ENCODE results near the gene SOX13. TPM values are rescaled to one million over a fixed set of nuclear protein-coding genes. Genes with fewer than 3 reads are reported as not detected.

The SOX13 gene
- total and polyA plus RNA-seq, 2 of the 4 experiments (the other 2 are of a cell fraction), result 0.54 to 3.5 TPM

DNA sequence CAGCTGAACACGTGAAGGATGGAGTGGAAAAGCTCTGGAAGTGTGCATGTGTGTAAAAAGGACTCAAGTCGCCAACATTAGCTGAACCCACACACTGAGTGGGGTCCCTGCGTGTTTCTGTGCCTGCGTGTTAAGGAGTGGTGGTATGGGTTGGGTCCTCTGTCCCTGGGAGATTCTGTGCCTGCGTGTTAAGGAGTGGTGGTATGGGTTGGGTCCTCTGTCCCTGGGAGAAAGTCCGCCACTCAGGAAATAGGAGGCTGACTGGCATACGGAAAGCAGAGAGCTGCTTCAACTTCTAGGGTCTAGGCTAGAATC, 7.0 kb upstream of the SOX13 start:
- Histone ChIP-seq H4K5ac (ENCODE audit: low read depth, low read length) (no peak overlapping the region), H2AK5ac (ENCODE audit: low read depth, low read length) (no peak overlapping the region), H4K20me1 (ENCODE audit: insufficient read depth, low read length) (no peaks in the 10 kb centered on the region), H3K56ac (ENCODE audit: extremely low read depth, insufficient read depth, low read length) (no peak overlapping the region), H3K9me1 (ENCODE audit: insufficient read depth, low read length) (no peaks in the 10 kb centered on the region), H2AFZ (replicated peaks; ENCODE audit: low read length, poor library complexity) (no peak overlapping the region), H2BK15ac (ENCODE audit: low read depth, low read length) (no peak overlapping the region), H3K14ac (replicated peaks; ENCODE audit: low read depth, low read length) (no peak overlapping the region), H3K4me1 (ENCODE audit: control insufficient read depth, insufficient read depth, low read length) (no peaks in the 10 kb centered on the region), H3K4me2 (ENCODE audit: low read depth, low read length) (no peak overlapping the region), H2BK5ac (ENCODE audit: low read depth, low read length, poor library complexity, severe bottlenecking) (no peak overlapping the region), H3K18ac (ENCODE audit: low read depth, low read length) (no peak overlapping the region), H4K91ac (ENCODE audit: insufficient read depth, low read depth, low read length) (no peak overlapping the region), H3K36me3 (ENCODE audit: control insufficient read depth, insufficient read depth, low read length) (no peaks in the 10 kb centered on the region), H3K27me3 (ENCODE audit: control insufficient read depth, insufficient read depth, low read length) (peaks cover 5% of the 10 kb centered on the region), H3K4ac (ENCODE audit: low read depth, low read length) (no peak overlapping the region), H2BK120ac (ENCODE audit: low read depth, low read length) (no peak overlapping the region), H2BK20ac (ENCODE audit: low read depth, low read length) (no peak overlapping the region), H4K8ac (ENCODE audit: low read depth in 2 of 2, low read length in 2 of 2) (no peak overlapping the region), H3K79me1 (ENCODE audit: low read depth in 1 of 2, low read length in 2 of 2) (no peaks in the 10 kb centered on the region), H2AK9ac (replicated peaks; ENCODE audit: low read depth, low read length, poor library complexity) (no peak overlapping the region), H3K23ac (ENCODE audit: low read depth, low read length) (no peak overlapping the region), H3K27ac (ENCODE audit: insufficient read depth, low read length) (no peak overlapping the region), H3K9ac (ENCODE audit: low read depth, low read length) (no peak overlapping the region), H3K4me3 (ENCODE audit: insufficient read depth, low read depth, low read length) (no peak overlapping the region), H3K9me3 (ENCODE audit: control insufficient read depth, insufficient read depth, low read length) (no peaks in the 10 kb centered on the region)
- in situ Hi-C loops (cut with MboI; ENCODE audit: low sequenced_read_pairs), result no loop called here
- intact Hi-C loops (cut with micrococcal nuclease), result no loop called here
- ChIA-PET POLR2A (ENCODE audit: unreplicated experiment) (no interaction called here), CTCF (interaction anchor here (0.5 kb wide), 1 partner anchor 152 kb away, joined by 4 read pairs; no protein-coding TSS in a partner anchor)
- DNase-seq (no peak), ATAC-seq (ENCODE audit: low read depth) (no peak)
- no peak for TF ChIP-seq MXI1 (IDR thresholded peaks at IDR 0.05; ENCODE audit: borderline replicate concordance, low read depth, low read length)
- no peak for TF ChIP-seq CEBPB (IDR thresholded peaks at IDR 0.05; ENCODE audit: low read depth, low read length)
- no peak for TF ChIP-seq NFE2L2 (IDR thresholded peaks at IDR 0.05; ENCODE audit: low read depth, low read length)
- no peak for TF ChIP-seq BHLHE40 (IDR thresholded peaks at IDR 0.05; ENCODE audit: low read depth, low read length)
- TF ChIP-seq, protein P1, sequence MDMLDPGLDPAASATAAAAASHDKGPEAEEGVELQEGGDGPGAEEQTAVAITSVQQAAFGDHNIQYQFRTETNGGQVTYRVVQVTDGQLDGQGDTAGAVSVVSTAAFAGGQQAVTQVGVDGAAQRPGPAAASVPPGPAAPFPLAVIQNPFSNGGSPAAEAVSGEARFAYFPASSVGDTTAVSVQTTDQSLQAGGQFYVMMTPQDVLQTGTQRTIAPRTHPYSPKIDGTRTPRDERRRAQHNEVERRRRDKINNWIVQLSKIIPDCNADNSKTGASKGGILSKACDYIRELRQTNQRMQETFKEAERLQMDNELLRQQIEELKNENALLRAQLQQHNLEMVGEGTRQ (IDR thresholded peaks at IDR 0.05; ENCODE audit: low read depth, low read length), result no peak
- no peak for TF ChIP-seq RFX5 (IDR thresholded peaks at IDR 0.05; ENCODE audit: low read depth, low read length)
- TF ChIP-seq, protein P2, sequence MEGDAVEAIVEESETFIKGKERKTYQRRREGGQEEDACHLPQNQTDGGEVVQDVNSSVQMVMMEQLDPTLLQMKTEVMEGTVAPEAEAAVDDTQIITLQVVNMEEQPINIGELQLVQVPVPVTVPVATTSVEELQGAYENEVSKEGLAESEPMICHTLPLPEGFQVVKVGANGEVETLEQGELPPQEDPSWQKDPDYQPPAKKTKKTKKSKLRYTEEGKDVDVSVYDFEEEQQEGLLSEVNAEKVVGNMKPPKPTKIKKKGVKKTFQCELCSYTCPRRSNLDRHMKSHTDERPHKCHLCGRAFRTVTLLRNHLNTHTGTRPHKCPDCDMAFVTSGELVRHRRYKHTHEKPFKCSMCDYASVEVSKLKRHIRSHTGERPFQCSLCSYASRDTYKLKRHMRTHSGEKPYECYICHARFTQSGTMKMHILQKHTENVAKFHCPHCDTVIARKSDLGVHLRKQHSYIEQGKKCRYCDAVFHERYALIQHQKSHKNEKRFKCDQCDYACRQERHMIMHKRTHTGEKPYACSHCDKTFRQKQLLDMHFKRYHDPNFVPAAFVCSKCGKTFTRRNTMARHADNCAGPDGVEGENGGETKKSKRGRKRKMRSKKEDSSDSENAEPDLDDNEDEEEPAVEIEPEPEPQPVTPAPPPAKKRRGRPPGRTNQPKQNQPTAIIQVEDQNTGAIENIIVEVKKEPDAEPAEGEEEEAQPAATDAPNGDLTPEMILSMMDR (conservative IDR thresholded peaks at IDR 0.05; ENCODE audit: low read depth, low read length), result no peak
- TF ChIP-seq CHD1 (IDR thresholded peaks at IDR 0.05; ENCODE audit: low read depth, low read length), result no peak
- TF ChIP-seq, protein P3, sequence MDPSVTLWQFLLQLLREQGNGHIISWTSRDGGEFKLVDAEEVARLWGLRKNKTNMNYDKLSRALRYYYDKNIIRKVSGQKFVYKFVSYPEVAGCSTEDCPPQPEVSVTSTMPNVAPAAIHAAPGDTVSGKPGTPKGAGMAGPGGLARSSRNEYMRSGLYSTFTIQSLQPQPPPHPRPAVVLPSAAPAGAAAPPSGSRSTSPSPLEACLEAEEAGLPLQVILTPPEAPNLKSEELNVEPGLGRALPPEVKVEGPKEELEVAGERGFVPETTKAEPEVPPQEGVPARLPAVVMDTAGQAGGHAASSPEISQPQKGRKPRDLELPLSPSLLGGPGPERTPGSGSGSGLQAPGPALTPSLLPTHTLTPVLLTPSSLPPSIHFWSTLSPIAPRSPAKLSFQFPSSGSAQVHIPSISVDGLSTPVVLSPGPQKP (IDR thresholded peaks at IDR 0.05; ENCODE audit: borderline replicate concordance, low read depth, low read length), result no peak
- dilution Hi-C loops (cut with HindIII; ENCODE audit: low sequenced_read_pairs, unreplicated experiment), result no loop called here
- BruUV-seq (replicated peaks), result no TSS peak
- WGBS, 2 experiments (ENCODE audit: extremely low coverage in 2 of 2, insufficient read length in 1 of 2), result 87% methylated on average over 2 of the region's 7 CpGs; no CpG with 5 or more reads in 1 of the 2 experiments
